GM13976 (cell line): ENCODE results near the gene PPM1N.

Experiments used
- DNase-seq: peaks from one replicate; pipeline ENCODE4 v3.0.0; 2012; ENCODE audit warnings: low spot score
- CTCF ChIP-seq: IDR thresholded peaks from 2 replicates; pipeline ENCODE4 v1.5.1; 2012; ENCODE audit warnings: borderline replicate concordance, mild to moderate bottlenecking; ENCODE audit not compliant: insufficient read depth; ENCODE audit errors: extremely low read depth, missing control alignments, control extremely low read depth
- in situ Hi-C: fragments of 300-500 bp; cut with MboI; formaldehyde crosslinking; loops from one replicate; pipeline ENCODE4 v1.12.0; 2022; ENCODE audit warnings: low sequenced_read_pairs, mixed read lengths, inconsistent platforms; ENCODE audit not compliant: unreplicated experiment

Gene PPM1N

GRCh38 chr19:45489216-45489855 is 8.9 kb upstream of the PPM1N start:
- no peak for DNase-seq
- in situ Hi-C loops, result no loop called here
- no peak for TF ChIP-seq CTCF

DNA sequence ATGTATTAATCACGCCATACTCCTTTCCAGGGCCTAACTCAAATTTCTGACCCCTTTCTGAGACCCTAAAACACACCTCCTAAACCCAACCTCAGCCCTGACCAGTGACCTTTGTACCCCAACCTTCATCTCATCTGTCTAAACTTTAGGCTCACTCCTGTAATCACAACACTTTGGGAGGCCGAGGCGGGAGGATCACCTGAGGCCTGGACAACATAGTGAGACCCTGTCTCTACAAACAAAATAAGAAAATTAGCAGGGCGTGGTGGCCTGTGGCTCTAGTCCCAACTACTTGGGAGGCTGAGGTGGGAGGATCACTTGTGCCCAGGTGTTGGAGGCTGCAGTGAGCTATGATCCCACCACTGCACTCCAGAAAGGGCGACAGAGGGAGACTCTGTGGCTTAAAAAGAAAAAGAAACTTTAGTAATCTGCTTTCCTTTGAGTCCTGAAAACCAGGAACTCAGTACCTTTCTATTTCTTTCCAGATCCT is 6.1 kb upstream of the PPM1N start:
- TF ChIP-seq CTCF, result no peak
- DNase-seq, result no peak
- in situ Hi-C loops, result no loop called here

DNA sequence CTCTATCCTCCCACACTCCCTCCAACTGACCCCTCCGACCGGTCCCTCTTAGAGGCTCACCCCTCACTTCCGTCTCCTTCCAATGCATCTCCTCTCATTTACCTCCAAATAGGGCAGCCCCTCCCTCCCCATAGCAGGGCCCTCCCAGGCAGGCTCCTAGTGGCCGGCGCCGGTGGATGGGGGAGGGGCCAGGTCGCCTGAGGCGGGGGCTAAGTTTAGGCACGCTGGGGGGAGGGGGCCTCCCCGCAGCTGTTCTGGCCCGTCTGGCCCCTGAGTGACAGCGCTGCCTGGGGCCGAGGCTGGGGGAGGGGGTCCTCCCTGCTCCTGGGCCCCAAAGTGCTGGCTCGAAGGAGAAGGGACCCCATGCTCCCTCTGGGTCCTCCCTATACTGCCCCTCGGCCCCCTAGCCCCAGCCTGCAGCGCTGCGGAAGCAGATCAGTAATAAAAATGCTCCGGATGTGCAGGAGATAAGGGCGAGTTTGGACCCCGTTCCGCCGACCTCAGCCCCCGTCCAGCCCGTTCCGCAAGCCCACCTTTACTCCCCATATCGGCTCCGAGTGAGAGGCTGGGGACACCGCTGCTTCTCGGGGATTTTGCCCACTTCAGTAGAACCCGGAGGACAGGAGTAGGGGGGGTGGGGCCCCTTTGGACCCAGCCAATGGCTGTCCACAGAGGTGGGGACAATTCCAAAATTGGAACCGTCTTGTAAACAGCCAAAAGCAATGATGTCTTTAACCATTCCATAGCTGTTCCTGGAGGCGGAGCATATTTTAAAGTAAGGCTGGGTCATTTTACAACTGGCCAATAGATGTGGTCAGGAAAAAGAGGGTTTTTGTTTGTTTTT is 5.4 kb upstream of the PPM1N start:
- in situ Hi-C loops, result no loop called here
- TF ChIP-seq CTCF, result no peak
- DNase-seq, result peak; percentile 84

- in situ Hi-C loops, result no loop called here
- TF ChIP-seq CTCF, result no peak
- DNase-seq, result no peak
Measured at GRCh38 chr19:45494261-45494916, 3.9 kb upstream of the PPM1N start.

DNA sequence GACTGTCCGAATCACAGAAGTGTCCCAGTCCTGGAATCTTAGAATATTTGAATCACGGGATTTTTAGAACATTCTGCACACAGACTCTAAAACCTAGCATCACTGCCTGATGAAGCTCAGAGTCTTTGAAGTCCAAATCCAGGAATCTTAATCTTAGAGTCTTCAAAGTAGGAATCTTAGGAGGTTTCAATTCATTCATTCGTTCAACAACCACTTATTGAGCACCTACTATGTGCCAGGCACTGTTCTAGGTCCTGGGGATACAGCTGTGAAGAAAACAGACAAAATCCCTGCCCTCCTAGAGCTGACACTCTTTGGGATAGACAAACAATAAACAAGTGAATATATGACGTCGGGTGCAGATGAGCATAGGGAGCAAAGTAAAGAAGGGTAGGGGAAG is 3.1 kb upstream of the PPM1N start:
- TF ChIP-seq CTCF, result no peak
- DNase-seq, result no peak

GRCh38 chr19:45496349-45496953 is 1.8 kb upstream of the PPM1N start:
- peak; percentile 64 for DNase-seq
- in situ Hi-C loops, result no loop called here
- TF ChIP-seq CTCF, result no peak

More for the DNA sequence above, 3.1 kb upstream of the PPM1N start:
- in situ Hi-C loops, result no loop called here
